Measurements from ENCODE around the gene NOL7.

DNA sequence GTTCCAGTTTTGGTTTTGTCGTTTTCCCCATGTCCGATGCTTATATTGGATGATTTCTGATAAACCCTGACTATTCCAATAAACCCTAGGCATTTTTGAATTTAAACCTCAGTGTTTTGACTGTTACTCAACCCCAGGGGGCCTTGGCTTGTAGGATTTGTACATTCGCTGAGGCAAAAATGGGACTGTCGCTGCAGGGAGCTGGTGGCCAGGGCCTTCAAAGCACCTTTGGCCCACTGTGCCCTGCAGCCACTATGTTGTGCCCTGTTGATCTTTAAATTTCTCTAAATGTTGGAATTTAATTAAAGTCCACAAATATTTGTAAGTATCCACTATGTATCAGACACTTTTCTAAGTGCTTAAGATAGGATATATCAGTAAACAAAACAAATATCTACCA is 9.5 kb upstream of the NOL7 start:
- TF ChIP-seq POLR2AphosphoS5 (IDR thresholded peaks at IDR 0.05) (no peak), POLR2A (IDR thresholded peaks at IDR 0.05) (no peak)
- TF ChIP-seq, protein P1, sequence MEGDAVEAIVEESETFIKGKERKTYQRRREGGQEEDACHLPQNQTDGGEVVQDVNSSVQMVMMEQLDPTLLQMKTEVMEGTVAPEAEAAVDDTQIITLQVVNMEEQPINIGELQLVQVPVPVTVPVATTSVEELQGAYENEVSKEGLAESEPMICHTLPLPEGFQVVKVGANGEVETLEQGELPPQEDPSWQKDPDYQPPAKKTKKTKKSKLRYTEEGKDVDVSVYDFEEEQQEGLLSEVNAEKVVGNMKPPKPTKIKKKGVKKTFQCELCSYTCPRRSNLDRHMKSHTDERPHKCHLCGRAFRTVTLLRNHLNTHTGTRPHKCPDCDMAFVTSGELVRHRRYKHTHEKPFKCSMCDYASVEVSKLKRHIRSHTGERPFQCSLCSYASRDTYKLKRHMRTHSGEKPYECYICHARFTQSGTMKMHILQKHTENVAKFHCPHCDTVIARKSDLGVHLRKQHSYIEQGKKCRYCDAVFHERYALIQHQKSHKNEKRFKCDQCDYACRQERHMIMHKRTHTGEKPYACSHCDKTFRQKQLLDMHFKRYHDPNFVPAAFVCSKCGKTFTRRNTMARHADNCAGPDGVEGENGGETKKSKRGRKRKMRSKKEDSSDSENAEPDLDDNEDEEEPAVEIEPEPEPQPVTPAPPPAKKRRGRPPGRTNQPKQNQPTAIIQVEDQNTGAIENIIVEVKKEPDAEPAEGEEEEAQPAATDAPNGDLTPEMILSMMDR (IDR thresholded peaks at IDR 0.05), result no peak

Measured in stomach (tissue), 4 donors.